C4-2B (cell line): Measurements from ENCODE around the gene R3HDM4.

ENCODE experiments used
- CTCF ChIP-seq: fragments of 450-650 bp; conservative IDR thresholded peaks from 2 replicates; pipeline ENCODE4 v1.5.1; 2017; ENCODE audit warnings: mild to moderate bottlenecking
- ZFX ChIP-seq: fragments of 450-650 bp; IDR thresholded peaks from 2 replicates; pipeline ENCODE4 v1.6.1; 2017

GRCh38 chr19:889662-890295 is 23.2 kb downstream of the R3HDM4 start:
- TF ChIP-seq CTCF (no peak), ZFX (no peak)
